ENCODE results near the gene SCYL3. TPM values are rescaled to one million over a fixed set of nuclear protein-coding genes. Genes with fewer than 3 reads are reported as not detected.

The SCYL3 gene
- total RNA-seq, 4 donors from 2014 or later = 2.1 to 17.5 (median 10.2) TPM

GRCh38 chr1:169929210-169929526 lies 35.5 kb upstream of the SCYL3 start:
- Histone ChIP-seq H3K27ac (no peak overlapping the region), H3K27me3 (no peaks in the 10 kb centered on the region), H3K4me1 (no peaks in the 10 kb centered on the region), H3K4me3 (no peak overlapping the region), H3K36me3 (no peaks in the 10 kb centered on the region), H3K9me3 (no peaks in the 10 kb centered on the region)
- TF ChIP-seq POLR2A (IDR thresholded peaks at IDR 0.05) (no peak), CTCF (IDR thresholded peaks at IDR 0.05) (peak in 1 of 4 experiments; percentile 3)
- intact Hi-C loops (cut with DNase I; ENCODE audit: low total_unique reads) = no loop called here
- DNase-seq = no peak

GRCh38 chr1:169928438-169929209 lies 34.9 kb upstream of the SCYL3 start:
- TF ChIP-seq CTCF (IDR thresholded peaks at IDR 0.05) = peak; percentile 63 to 71 (median 66)
- no peak for TF ChIP-seq POLR2A (IDR thresholded peaks at IDR 0.05)
- intact Hi-C loops (cut with DNase I; ENCODE audit: low total_unique reads) = no loop called here
- H3K9me3 ChIP-seq = no peaks in the 10 kb centered on the region
- no peak for DNase-seq
- no peaks in the 10 kb centered on the region for H3K27me3 ChIP-seq
- no peak overlapping the region for H3K27ac ChIP-seq
- H3K4me3 ChIP-seq = no peak overlapping the region
- no peaks in the 10 kb centered on the region for H3K4me1 ChIP-seq
- no peaks in the 10 kb centered on the region for H3K36me3 ChIP-seq

- Histone ChIP-seq H3K4me1 (no peaks in the 10 kb centered on the region), H3K36me3 (no peaks in the 10 kb centered on the region), H3K27me3 (no peaks in the 10 kb centered on the region), H3K9me3 (no peaks in the 10 kb centered on the region), H3K4me3 (no peak overlapping the region), H3K27ac (no peak overlapping the region)
- no peak for TF ChIP-seq CTCF (IDR thresholded peaks at IDR 0.05)
- TF ChIP-seq POLR2A (IDR thresholded peaks at IDR 0.05) = no peak
- no peak for DNase-seq
- intact Hi-C loops (cut with DNase I; ENCODE audit: low total_unique reads) = no loop called here
Measured at GRCh38 chr1:169925505-169926482, 32.1 kb upstream of the SCYL3 start.

GRCh38 chr1:169924829-169925228 lies 31.1 kb upstream of the SCYL3 start:
- no peaks in the 10 kb centered on the region for H3K36me3 ChIP-seq
- no peaks in the 10 kb centered on the region for H3K4me1 ChIP-seq
- no peaks in the 10 kb centered on the region for H3K27me3 ChIP-seq
- no peaks in the 10 kb centered on the region for H3K9me3 ChIP-seq
- intact Hi-C loops (cut with DNase I; ENCODE audit: low total_unique reads) = no loop called here
- no peak overlapping the region for H3K4me3 ChIP-seq
- no peak for DNase-seq
- H3K27ac ChIP-seq = no peak overlapping the region
- no peak for TF ChIP-seq CTCF (IDR thresholded peaks at IDR 0.05)
- TF ChIP-seq POLR2A (IDR thresholded peaks at IDR 0.05) = no peak

GRCh38 chr1:169924063-169924462 lies 30.4 kb upstream of the SCYL3 start:
- Histone ChIP-seq H3K27ac (no peak overlapping the region), H3K4me3 (no peak overlapping the region), H3K4me1 (no peaks in the 10 kb centered on the region), H3K36me3 (no peaks in the 10 kb centered on the region), H3K9me3 (no peaks in the 10 kb centered on the region), H3K27me3 (no peaks in the 10 kb centered on the region)
- TF ChIP-seq CTCF (IDR thresholded peaks at IDR 0.05) = no peak
- no peak for TF ChIP-seq POLR2A (IDR thresholded peaks at IDR 0.05)
- intact Hi-C loops (cut with DNase I; ENCODE audit: low total_unique reads) = no loop called here
- DNase-seq = no peak
